SK-N-SH (cell line): Measurements from ENCODE around the gene LIMS1.

Source experiments
- FOXJ3 ChIP-seq: sonication (generic); formaldehyde crosslinking; IDR thresholded peaks from 2 replicates; pipeline ENCODE4 v1.5.1; 2020; ENCODE audit warnings: mild to moderate bottlenecking, missing genetic modification reagents
- NFIC ChIP-seq: IDR thresholded peaks from 2 replicates; pipeline ENCODE4 v1.4.0; 2012; ENCODE audit warnings: borderline replicate concordance
- NRF1 ChIP-seq: IDR thresholded peaks from 2 replicates; pipeline ENCODE4 v1.6.1; 2012; ENCODE audit warnings: low read depth, mild to moderate bottlenecking, low read length
- POLR2AphosphoS5 ChIP-seq: IDR thresholded peaks from 2 replicates; pipeline ENCODE4 v1.6.1; 2012; ENCODE audit warnings: low read depth, low read length
- RAD21 ChIP-seq: IDR thresholded peaks from 2 replicates; pipeline ENCODE4 v1.6.1; 2012; ENCODE audit warnings: mild to moderate bottlenecking, low read length
- REST ChIP-seq: IDR thresholded peaks from 2 replicates; pipeline ENCODE4 v1.6.1; 2012; ENCODE audit warnings: mild to moderate bottlenecking, low read depth, low read length, moderate library complexity
- TAF1 ChIP-seq: IDR thresholded peaks from 2 replicates; pipeline ENCODE4 v1.6.1; 2012; ENCODE audit warnings: low read depth, mild to moderate bottlenecking, low read length, moderate library complexity, borderline replicate concordance
- TF ChIP-seq, protein P1 (sequence below): IDR thresholded peaks from 2 replicates; pipeline ENCODE4; 2012
- TF ChIP-seq, protein P2 (sequence below): fragments of 200-600 bp; sonication (generic); IDR thresholded peaks from 2 replicates; pipeline ENCODE4 v1.6.1; 2017; ENCODE audit warnings: antibody characterized with exemption, mild to moderate bottlenecking, moderate library complexity
- TF ChIP-seq, protein P3 (sequence below): fragments of 150-350 bp; IDR thresholded peaks from 2 replicates; pipeline ENCODE4 v1.6.1; 2016; ENCODE audit warnings: mild to moderate bottlenecking, low read depth, low read length
- TF ChIP-seq, protein P4 (sequence below): IDR thresholded peaks from 2 replicates; pipeline ENCODE4 v1.4.0; 2012; ENCODE audit warnings: low read depth, borderline replicate concordance
- TF ChIP-seq, protein P5 (sequence below): IDR thresholded peaks from 2 replicates; pipeline ENCODE4 v1.4.0; 2012; ENCODE audit warnings: low read depth

- TF ChIP-seq, protein P1, sequence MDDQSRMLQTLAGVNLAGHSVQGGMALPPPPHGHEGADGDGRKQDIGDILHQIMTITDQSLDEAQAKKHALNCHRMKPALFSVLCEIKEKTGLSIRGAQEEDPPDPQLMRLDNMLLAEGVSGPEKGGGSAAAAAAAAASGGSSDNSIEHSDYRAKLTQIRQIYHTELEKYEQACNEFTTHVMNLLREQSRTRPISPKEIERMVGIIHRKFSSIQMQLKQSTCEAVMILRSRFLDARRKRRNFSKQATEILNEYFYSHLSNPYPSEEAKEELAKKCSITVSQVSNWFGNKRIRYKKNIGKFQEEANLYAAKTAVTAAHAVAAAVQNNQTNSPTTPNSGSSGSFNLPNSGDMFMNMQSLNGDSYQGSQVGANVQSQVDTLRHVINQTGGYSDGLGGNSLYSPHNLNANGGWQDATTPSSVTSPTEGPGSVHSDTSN = no peak
- TF ChIP-seq, protein P2, sequence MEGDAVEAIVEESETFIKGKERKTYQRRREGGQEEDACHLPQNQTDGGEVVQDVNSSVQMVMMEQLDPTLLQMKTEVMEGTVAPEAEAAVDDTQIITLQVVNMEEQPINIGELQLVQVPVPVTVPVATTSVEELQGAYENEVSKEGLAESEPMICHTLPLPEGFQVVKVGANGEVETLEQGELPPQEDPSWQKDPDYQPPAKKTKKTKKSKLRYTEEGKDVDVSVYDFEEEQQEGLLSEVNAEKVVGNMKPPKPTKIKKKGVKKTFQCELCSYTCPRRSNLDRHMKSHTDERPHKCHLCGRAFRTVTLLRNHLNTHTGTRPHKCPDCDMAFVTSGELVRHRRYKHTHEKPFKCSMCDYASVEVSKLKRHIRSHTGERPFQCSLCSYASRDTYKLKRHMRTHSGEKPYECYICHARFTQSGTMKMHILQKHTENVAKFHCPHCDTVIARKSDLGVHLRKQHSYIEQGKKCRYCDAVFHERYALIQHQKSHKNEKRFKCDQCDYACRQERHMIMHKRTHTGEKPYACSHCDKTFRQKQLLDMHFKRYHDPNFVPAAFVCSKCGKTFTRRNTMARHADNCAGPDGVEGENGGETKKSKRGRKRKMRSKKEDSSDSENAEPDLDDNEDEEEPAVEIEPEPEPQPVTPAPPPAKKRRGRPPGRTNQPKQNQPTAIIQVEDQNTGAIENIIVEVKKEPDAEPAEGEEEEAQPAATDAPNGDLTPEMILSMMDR = no peak
- no peak for TF ChIP-seq TAF1
- no peak for TF ChIP-seq REST
- TF ChIP-seq POLR2AphosphoS5 = no peak
- no peak for TF ChIP-seq RAD21
- TF ChIP-seq NFIC = no peak
- TF ChIP-seq, protein P3, sequence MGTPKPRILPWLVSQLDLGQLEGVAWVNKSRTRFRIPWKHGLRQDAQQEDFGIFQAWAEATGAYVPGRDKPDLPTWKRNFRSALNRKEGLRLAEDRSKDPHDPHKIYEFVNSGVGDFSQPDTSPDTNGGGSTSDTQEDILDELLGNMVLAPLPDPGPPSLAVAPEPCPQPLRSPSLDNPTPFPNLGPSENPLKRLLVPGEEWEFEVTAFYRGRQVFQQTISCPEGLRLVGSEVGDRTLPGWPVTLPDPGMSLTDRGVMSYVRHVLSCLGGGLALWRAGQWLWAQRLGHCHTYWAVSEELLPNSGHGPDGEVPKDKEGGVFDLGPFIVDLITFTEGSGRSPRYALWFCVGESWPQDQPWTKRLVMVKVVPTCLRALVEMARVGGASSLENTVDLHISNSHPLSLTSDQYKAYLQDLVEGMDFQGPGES = no peak
- no peak for TF ChIP-seq NRF1
- TF ChIP-seq, protein P4, sequence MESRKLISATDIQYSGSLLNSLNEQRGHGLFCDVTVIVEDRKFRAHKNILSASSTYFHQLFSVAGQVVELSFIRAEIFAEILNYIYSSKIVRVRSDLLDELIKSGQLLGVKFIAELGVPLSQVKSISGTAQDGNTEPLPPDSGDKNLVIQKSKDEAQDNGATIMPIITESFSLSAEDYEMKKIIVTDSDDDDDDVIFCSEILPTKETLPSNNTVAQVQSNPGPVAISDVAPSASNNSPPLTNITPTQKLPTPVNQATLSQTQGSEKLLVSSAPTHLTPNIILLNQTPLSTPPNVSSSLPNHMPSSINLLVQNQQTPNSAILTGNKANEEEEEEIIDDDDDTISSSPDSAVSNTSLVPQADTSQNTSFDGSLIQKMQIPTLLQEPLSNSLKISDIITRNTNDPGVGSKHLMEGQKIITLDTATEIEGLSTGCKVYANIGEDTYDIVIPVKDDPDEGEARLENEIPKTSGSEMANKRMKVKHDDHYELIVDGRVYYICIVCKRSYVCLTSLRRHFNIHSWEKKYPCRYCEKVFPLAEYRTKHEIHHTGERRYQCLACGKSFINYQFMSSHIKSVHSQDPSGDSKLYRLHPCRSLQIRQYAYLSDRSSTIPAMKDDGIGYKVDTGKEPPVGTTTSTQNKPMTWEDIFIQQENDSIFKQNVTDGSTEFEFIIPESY = no peak
- TF ChIP-seq FOXJ3 (CRISPR knock-in tag) = no peak
- TF ChIP-seq, protein P5, sequence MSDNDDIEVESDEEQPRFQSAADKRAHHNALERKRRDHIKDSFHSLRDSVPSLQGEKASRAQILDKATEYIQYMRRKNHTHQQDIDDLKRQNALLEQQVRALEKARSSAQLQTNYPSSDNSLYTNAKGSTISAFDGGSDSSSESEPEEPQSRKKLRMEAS = no peak
Observed at GRCh38 chr2:108614659-108615058, 80.4 kb downstream of the LIMS1 start.
